SU-DHL-6 (cell line): ENCODE measurements around the gene ZCCHC7.

Experiments used
- EZH2phosphoT487 ChIP-seq: fragments of 200-600 bp; sonication (generic), shearing (Covaris generic); conservative IDR thresholded peaks from 2 replicates; pipeline ENCODE4 v1.6.1; 2018; ENCODE audit warnings: mild to moderate bottlenecking, antibody characterized with exemption, low read length, moderate library complexity, mixed read lengths
- TF ChIP-seq, protein P1 (sequence below): fragments of 200-600 bp; sonication (generic); IDR thresholded peaks from one replicate; pipeline ENCODE4 v1.5.1; 2017; ENCODE audit warnings: antibody characterized with exemption, mild to moderate bottlenecking, low read length, moderate library complexity; ENCODE audit not compliant: insufficient read depth, poor library complexity, severe bottlenecking

DNA sequence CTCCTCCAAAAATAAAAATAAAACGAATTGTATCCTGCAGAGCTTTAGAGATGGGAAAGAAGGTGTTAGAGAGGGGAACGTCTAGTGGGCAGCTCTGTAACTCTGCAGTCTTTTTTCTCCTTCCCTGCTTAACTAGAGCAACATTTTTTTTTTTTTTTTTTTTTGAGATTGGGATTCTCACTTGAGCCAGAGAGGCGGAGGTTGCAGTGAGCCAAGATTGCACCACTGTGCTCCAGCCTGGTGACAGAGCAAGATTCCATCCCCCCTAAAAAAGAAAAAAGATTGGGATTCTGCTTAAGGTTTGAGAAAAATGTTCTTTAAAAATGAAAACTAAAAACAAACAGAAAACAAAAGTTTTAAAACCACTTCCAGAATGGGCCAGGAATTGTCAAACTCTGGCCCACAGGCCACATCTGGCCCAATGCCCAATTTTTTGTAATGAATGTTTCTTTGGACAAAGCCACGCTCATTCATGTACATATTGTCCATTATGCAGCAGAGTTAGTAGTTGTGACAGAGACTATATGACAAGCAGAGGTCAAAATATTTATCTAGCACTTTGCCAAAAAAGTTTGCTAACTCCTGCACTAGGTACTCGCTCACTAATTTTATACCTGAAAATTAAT lies 98.5 kb downstream of the ZCCHC7 start:
- TF ChIP-seq, protein P1, sequence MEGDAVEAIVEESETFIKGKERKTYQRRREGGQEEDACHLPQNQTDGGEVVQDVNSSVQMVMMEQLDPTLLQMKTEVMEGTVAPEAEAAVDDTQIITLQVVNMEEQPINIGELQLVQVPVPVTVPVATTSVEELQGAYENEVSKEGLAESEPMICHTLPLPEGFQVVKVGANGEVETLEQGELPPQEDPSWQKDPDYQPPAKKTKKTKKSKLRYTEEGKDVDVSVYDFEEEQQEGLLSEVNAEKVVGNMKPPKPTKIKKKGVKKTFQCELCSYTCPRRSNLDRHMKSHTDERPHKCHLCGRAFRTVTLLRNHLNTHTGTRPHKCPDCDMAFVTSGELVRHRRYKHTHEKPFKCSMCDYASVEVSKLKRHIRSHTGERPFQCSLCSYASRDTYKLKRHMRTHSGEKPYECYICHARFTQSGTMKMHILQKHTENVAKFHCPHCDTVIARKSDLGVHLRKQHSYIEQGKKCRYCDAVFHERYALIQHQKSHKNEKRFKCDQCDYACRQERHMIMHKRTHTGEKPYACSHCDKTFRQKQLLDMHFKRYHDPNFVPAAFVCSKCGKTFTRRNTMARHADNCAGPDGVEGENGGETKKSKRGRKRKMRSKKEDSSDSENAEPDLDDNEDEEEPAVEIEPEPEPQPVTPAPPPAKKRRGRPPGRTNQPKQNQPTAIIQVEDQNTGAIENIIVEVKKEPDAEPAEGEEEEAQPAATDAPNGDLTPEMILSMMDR: no peak
- no peak for TF ChIP-seq EZH2phosphoT487
